Stimulated activated CD4-positive, alpha-beta T cell treated with anti-CD3 and anti-CD28 coated beads, TNF-alpha, amount 100 ng/mL, for 48 hours (primary cell): Measurements from ENCODE around the gene RGS11.
"Not testable (repeated sequence)": the region's sequence is repeated elsewhere in the genome, so short reads cannot be mapped to it uniquely, and the experiment has no call there.

Experiments
- DNase-seq, 3 donors: peaks; one replicate each; pipeline ENCODE4 v3.0.0-alpha.2; 2020; ENCODE audit warnings: low read depth in 3 of 3

The RGS11 gene

DNA sequence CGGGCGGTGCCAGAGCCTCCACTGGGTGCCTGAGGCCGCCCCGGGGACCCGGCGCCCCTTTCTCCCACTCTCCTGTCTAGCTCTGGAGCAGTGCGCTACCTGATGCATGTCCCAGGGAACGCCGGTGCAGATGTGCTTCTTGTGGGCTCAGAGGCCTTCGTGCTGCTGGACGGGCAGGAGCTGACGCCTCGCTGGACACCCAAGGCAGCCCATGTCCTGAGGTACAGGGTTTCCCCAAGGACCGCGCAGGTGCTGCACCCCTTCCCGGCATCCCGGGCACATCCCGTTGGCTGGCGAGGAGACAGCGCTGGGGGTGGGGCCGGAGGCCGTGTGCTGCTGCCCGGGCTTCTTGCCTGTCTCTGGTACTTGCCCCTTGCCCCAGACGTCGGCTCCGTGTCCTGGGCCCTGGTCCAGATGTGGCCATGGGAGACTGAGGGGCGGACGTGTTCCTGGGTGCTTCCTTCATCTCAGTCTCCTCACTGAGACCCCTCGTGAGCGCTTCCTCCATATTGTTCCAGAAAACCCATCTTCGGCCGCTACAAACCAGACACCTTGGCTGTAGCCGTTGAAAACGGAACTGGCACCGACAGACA is 12.5 kb downstream of the RGS11 start:
- DNase-seq = no peak

DNA sequence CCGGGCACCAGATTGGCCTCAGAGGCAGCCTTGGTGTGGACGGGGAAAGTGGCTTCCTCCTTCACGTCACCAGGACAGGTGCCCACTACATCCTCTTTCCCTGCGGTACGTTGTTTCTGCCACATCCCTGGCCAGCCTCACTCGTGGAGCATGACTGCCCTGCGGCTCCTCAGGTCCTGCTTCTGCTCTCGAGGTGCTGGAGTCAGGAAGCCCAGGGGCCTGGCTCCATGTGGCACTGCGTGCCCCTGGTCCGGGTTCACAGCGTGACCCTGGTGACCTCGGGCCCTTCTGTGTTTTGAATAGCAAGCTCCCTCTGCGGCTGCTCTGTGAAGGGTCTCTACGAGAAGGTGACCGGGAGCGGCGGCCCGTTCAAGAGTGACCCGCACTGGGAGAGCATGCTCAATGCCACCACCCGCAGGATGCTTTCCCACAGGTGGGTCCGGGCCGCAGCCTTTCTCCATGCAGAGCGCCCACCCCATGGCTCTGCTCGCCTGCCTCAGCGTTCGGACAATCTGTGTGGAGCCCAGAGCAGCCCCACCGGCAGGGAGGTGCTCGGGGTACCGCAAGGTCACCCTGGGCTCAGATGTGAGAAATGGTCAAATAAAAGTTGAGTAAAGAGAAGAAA is 13.5 kb downstream of the RGS11 start:
- no peak for DNase-seq

DNA sequence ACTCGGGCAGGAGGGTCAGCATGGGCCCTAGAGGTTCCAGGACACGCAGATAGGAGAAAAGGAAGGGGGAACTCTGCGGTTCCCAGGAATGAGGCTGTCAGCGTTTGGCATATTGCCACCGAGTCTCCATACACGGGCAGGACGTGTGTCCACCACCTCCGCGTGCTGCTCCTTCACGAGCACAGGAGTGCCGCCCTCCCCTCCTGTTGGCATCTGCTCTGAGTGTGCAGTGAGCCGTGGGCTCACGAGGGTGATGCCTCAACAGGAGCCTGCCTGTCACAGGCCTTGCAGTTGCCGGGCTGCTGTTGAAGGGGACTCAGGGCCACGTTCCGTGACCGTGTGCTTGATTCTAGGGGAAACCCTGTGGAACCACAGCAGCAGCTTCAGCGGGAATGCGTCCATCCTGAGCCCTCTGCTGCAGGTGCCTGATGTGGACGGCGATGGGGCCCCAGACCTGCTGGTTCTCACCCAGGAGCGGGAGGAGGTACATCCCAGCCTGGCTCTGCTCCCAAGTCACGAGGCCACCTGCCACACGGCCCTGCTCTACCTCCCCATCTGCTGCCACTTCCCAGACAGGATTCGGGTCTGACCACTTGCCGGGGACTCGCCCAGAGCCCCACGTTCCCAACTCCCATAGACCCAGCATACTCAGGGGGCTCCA is 14.6 kb downstream of the RGS11 start:
- no peak for DNase-seq

DNA sequence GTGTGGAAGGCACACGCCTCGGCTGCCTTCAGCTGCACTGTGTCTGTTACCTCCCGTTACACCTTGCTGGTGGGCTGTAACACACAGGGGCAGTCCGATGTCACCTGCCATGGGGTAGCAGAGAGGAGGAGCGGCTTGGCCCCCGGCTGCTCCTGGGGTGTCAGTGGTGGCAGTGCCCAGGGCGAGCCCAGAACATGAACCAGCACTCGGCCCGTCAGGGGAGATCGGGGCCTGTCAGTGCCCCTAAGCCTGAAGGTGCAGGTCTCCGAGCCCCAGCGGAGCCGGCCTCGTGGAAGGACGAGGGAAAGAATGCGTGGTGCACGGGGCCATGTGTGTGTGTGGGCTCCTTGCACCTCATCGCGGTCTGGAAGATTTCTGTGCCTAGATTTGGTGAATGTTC is 15.4 kb downstream of the RGS11 start:
- DNase-seq = no peak

DNA sequence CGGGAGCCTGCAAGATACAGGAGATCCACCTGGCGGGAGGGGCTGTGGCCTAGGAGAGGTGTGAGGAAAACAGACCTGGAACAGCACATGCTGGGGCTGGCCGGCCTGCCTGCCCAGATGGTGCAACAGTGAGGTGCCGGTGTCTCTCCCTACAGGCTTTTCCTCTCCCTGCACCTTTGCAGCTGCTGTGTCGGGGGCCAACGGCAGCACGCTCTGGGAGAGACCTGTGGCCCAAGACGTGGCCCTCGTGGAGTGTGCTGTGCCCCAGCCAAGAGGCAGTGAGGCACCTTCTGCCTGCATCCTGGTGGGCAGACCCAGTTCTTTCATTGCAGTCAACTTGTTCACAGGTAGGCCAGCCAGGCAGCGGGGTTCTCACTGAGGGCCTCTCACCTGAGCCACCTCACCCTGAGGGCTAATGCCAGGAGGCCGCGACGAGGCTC is 15.9 kb downstream of the RGS11 start:
- DNase-seq = no peak

DNA sequence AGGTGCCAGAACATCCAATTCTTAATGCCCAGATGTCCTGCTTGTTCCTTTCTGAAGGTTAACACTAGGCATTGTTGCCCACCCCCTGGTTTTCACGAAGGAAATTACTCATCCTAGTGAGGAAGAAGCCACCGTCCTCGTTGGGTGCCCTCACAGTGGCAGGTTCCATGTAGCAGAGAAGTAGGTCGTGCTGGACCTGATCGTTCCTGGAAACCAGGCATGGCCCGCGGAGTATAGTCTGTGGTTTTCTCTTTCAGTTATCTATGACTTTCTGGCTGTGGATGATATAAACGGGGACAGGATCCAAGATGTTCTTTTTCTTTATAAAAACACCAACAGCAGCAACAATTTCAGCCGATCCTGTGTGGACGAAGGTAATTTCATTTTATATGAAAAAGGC is 16.5 kb downstream of the RGS11 start:
- no peak for DNase-seq

DNA sequence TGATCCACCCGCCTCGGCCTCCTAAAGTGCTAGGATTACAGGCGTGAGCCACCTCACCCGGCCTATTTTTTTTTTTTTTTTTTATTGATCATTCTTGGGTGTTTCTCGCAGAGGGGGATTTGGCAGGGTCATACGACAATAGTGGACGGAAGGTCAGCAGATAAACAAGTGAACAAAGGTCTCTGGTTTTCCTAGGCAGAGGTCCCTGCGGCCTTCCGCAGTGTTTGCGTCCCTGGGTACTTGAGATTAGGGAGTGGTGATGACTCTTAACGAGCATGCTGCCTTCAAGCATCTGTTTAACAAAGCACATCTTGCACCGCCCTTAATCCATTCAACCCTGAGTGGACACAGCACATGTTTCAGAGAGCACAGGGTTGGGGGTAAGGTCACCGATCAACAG is 17.7 kb downstream of the RGS11 start:
- not testable (repeated sequence) for DNase-seq

DNA sequence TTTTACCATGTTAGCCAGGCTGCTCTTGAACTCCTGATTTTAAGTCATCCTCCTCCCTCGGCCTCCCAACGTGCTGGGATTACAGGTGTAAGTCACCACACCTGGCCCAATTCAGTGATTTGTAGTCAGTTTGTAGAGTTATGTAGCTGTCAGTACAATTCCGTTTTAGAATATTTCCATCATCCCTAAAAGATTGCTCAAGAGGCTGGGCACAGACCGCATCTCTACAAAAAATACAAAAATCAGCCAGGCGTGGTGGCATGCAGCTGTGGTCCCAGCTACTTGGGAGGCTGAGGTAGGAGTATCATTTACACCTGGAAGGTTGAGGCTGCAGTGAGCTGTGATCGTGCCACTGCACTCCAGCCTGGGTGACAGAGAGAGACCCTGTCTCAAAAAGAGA is 20.6 kb downstream of the RGS11 start:
- DNase-seq = no peak

DNA sequence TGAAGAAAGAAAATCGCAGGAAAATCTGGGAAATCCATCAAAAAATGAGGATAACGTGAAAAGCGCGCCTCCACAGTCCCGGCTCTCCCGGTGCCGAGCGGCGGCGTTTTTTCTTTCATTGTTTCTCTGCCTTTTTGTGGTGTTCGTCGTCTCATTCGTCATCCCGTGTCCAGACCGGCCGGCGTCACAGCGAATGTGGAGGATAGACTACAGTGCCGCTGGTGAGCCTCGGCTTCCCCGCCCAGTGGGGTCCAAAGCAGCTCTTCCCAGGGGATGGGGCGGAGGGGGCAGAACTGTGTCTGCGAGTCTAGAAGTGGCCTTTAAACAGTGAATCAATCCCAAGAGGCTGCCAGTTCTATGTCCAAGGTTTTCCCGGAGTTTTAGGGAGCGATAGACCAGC is 21.3 kb downstream of the RGS11 start:
- DNase-seq = no peak

DNA sequence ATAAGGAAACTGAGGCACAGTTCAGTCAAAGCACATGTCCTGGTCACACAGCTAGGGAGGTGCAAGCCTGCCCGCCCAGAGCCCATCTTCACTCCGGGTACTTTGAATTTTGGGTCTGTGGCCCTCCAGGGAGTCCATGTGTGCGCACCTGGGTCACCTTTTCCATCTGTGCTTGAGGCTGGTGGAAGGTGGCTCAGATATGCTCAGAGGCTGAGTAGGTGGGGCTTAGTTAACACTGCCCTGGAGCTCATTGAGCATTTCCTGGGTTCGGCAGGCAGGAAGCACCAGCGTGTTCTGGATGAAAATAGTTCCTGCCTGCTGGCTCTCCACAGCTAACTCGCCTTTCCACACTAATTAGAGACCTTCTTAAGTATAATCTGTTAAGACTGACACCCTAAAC is 21.9 kb downstream of the RGS11 start:
- DNase-seq = no peak

DNA sequence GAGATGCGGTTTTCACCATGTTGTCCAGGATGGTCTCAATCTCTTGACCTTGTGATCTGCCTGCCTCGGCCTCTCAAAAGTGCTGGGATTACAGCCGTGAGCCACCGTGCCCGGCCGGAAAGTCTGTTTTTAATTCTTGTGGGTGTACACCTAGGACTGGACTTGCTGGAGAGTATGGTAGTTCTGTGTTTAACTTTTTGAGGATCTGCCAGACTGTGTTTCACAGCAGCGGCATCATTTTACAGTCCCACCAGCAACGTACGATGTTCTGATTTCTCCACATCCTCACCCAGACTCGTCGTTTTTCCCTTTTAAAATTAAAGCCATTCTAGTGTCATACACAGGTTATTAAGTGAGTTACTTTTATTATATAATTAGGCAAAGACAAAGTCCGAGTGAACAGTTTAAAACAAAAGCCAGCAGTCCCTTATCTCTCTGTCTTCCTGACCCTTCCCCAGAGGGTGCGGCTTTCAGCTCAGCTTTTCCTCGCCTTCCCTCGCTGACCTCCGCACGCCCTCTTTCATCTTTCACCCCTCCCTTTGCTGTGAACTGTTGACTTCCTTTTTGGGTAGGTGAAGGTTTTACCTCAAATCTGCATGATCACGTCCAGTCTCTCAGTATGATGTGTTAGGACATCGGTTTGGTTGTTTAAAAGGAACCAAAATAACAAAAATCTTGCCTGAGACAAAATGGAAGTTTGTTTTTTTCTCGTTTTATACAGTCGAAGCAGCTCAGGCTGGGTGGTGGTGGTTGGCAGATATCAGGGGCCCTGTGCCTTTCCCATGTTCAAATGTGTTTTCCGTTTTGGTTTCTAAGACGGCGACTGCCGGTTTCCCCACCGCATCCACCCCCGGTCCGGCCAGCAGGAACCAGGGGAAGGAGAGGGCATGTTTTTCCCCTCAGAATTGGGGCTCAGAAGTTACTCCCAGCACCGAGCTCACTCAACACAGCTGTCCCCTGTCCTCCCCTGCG is 23.1 kb downstream of the RGS11 start:
- no peak for DNase-seq

DNA sequence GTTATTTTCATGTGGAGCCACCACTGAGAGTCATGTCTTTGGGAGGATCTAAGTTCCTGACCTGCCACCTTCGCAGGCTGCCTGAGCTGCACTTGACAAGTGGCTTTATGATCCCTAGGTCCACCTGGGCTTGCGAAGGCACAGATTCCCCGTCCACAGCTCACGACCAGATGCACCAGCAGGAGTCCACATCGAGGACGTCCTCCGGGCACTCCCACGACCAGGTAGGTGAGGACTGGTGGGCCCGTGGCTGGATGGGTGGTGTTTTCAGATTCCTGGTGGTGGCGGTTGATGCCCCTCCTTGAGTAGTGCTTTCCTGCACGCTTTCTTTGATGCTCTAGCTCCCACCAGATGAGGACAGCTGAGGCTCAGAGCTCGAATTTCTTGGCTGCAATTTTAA is 26.3 kb downstream of the RGS11 start:
- no peak for DNase-seq

DNA sequence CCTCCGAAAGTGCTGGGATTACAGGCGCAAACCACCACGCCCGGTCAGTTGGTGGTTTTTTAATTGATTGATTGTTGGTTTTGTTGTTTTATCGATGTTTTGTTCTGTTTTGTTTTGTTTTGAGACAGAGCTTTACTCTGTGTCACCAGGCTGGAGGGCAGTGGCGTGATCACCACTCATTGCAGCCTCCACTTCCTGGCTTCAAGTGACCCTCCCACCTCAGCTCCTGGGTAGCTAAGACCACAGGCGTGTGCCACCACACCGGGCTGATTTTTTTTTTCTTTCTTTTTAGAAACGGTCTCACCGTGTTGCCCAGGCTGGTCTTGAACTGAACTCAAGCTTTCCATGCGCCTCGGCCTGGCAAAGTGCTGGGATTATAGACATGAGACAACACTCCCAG is 28.7 kb downstream of the RGS11 start:
- no peak for DNase-seq

DNA sequence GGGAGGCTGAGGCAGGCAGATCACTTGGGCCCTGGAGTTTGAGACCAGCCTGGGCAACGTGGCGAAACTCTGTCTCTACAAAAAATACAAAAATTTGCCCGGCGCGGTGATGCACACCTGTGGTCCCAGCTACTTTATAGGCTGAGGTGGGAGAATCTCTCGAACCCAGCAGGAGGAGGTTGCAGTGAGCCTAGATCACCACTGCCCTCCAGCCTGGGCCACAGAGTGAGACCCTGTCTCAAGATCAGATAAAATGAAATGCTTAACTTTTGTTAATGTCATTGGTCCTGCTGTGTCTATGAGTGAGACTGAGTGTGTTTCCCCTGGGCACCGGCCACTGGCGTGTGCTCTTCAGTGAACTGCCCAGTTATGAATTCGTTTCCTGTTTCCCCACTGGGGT is 30.6 kb downstream of the RGS11 start:
- DNase-seq = no peak

DNA sequence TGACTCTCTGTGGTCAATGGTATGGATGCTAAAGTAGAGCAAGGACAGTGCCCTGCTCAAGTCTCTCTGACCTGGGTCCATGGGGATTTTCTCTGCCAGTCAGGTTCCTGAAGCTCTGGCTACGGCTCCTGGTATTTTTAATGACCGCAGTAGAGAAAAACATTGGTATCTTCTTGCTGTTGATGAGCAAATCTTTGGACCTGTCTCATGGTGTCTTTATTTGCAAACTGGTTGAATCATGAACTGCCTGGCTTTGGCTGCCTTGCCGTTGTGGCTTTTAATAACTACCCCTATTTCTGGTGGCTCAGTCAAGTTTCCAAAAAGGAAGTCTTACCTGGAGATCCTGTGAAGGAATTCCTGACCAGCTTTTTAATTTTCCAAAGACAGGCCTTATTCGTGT is 32.4 kb downstream of the RGS11 start:
- no peak for DNase-seq

DNA sequence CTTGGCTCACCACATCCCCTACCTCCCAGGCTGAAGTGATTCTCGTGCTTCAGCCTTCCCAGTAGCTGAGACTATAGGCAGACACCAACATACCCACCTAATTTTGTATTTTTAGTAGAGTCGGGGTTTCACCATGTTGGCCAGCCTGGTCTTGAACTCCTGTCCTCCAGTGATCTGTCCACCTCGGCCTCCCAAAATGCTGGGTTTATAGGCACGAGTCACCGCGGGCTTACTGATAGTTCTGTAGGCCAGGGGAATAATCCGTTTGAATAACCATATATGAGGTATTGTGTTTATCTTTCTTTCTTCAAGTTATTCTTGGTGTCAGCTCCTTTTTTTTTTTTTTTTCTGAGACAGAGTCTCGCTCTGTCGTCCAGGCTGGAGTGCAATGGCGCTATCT is 33.5 kb downstream of the RGS11 start:
- DNase-seq = no peak

DNA sequence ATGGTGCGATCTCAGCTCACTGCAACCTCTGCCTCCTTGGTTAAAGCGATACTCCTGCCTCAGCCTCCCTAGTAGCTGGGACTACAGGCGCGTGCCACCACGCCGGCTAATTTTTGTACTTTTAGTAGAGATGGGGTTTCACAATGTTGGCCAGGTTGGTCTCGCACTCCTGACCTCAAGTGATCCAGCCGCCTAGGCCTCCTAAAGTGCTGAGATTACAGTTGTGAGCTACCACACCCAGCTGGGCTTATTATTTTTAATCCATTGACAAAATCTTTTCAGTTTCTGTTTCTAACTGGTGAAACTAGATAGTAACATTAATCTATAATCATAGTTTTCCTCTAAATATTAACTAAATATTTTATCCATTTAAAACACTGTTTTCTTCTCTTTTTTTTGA is 35.2 kb downstream of the RGS11 start:
- no peak for DNase-seq

DNA sequence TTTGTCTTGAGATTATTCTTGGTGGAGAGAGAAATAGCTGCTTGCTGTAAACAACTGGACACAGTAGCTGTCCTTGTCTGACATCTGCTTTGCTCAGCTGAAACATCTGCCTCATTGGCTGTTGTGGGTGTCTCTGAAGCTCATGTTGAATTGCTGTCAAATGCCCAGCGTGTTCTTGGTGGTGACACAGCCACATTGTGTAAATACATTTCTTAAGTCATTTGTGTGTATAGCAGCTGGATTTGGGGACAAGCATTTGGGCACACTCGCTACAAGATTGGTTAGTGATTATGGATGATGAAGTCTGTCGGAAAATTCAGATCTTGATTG is 35.8 kb downstream of the RGS11 start:
- no peak for DNase-seq

DNA sequence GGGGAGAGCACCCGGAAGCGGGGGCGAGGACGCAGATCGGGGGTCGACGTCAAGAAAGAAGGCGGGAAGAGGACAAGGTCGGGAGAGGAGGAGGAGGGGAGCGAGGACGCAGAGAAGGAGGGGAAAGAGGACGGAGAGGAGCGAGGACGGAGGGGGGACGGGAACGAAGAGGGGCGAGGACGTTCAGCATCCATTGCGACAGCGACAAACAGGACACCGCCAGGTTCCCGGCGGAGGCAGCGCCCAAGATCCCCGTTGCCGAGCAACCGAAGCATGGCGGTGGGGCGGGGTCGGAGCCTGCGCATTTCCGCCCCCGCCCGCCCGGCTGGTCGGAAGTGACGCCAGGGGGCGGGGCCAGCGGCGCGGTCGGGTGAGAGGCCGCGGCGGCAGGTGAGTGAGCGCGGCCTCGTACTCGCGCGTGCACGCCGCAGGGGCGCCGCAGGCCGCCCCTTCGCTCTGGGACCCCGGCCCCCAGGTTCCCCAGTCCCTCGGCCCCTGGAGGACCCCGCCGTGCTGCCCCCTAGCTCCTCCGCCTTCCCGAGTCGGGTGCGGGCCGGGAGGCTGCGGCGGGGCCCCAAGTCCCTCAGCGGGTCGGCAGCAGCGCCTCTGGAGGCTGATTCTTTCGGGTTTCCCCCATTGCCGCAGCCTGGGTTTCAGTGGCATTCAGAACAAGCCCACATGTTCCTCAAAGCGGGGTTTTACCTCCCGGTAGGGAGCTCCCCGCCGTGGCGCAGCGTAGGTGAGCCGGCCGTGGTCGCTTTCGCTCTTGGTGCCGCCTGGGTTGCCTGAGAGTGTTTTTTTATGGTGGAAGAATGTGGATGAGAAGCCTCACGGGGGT is 41.1 kb downstream of the RGS11 start, which contains the start of gene FAM234A:
FAM234A (plus strand) TSS at position 354 of the 838 bp plus-strand sequence. CDS start 19,593 bp downstream, outside the sequence.
- peak; percentile 90 to 98 (median 90) for DNase-seq

DNA sequence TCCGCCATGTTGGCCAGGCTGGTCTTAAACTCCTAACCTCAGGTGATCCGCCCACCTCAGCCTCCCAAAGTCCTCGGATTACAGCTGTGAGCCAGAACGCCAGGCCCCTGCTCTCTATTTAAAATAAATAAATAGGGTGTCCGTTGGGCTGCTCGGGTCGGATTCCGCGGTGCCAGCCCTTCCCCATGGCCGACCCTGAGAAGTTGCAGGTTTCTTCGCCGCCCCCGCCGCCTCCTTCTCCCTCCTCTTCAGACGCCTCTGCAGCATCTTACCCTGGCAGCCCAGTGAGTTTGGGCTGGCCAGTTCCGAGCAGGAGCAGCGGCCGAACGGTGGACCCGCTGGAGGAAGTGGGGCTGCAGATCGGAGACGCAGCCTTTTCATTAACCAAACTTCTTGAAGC is 44.8 kb downstream of the RGS11 start:
- DNase-seq = no peak

DNA sequence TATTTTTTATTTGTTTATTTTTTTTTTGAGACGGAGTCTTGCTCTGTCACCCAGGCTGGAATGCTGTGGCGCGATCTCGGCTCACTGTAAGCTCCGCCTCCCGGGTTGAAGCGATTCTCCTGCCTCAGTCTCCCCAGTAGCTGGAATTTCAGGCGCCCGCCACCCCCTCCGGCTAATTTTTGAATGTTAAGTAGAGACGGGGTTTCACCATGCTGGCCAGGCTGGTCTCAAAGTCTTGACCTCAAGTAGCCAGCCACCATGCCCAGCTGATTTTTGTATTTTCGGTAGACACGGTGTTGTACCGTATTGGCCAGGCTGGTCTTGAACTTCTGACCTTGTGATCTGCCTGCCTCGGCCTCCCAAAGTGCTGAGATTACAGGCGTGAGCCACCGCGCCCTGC is 45.4 kb downstream of the RGS11 start:
- DNase-seq = not testable (repeated sequence)
